Suppressor macrophage treated with lipopolysaccharide for 1 hour (primary cell): ENCODE results near the gene RPN1.
"Not testable (repeated sequence)": the region's sequence is repeated elsewhere in the genome, so short reads cannot be mapped to it uniquely, and the experiment has no call there.

Experiments
- DNase-seq, 3 donors: peaks; one replicate each; pipeline ENCODE4 v3.0.0-alpha.2; 2020 to 2022

The RPN1 gene

GRCh38 chr3:128650096-128651050 lies at the start of gene RPN1:
RPN1 (minus strand) TSS chr3:128650818; CDS start chr3:128650800, 18 bp downstream.
- DNase-seq: peak; percentile 96 to 97 (median 97)

GRCh38 chr3:128698211-128699047 lies 47.8 kb upstream of the RPN1 start:
- DNase-seq: peak in 1 of 3 donors; percentile 48

- peak in 1 of 3 donors; percentile 32 for DNase-seq
Observed at GRCh38 chr3:128697341-128697740, 46.7 kb upstream of the RPN1 start.

GRCh38 chr3:128693696-128694095 lies 43.1 kb upstream of the RPN1 start:
- no peak for DNase-seq

GRCh38 chr3:128689060-128689459 lies 38.4 kb upstream of the RPN1 start:
- DNase-seq: no peak

GRCh38 chr3:128686465-128686864 lies 35.8 kb upstream of the RPN1 start:
- no peak for DNase-seq

GRCh38 chr3:128684986-128685726 lies 34.5 kb upstream of the RPN1 start:
- no peak for DNase-seq

- no peak for DNase-seq
Observed at GRCh38 chr3:128683957-128684356, 33.3 kb upstream of the RPN1 start.

GRCh38 chr3:128681369-128681829 lies 30.8 kb upstream of the RPN1 start:
- DNase-seq: no peak

- DNase-seq: peak; percentile 98 to 99 (median 99)
Observed at GRCh38 chr3:128680603-128681368, 30.2 kb upstream of the RPN1 start.

- DNase-seq: no peak
Observed at GRCh38 chr3:128679338-128679737, 28.7 kb upstream of the RPN1 start.

- not testable (repeated sequence) for DNase-seq
Observed at GRCh38 chr3:128675802-128676201, 25.2 kb upstream of the RPN1 start.

GRCh38 chr3:128674161-128674784 lies 23.7 kb upstream of the RPN1 start:
- DNase-seq: peak in 2 of 3 donors; percentile 35 to 46

- peak in 2 of 3 donors; percentile 37 to 43 for DNase-seq
Observed at GRCh38 chr3:128667641-128668040, 17.0 kb upstream of the RPN1 start.

GRCh38 chr3:128665362-128666021 lies 14.9 kb upstream of the RPN1 start:
- peak in 1 of 3 donors; percentile 27 for DNase-seq

- no peak for DNase-seq
Observed at GRCh38 chr3:128663151-128663550, 12.5 kb upstream of the RPN1 start.

- peak in 2 of 3 donors; percentile 31 to 43 for DNase-seq
Observed at GRCh38 chr3:128655531-128655930, 4.9 kb upstream of the RPN1 start.

GRCh38 chr3:128653993-128654805 lies 3.6 kb upstream of the RPN1 start:
- peak in 1 of 3 donors; percentile 21 for DNase-seq

- DNase-seq: peak in 1 of 3 donors; percentile 61
Observed at GRCh38 chr3:128653383-128653992, 2.9 kb upstream of the RPN1 start.
